KOPT-K1 (cell line): Measurements from ENCODE around the gene CD200R1.
"Not testable (repeated sequence)": the region's sequence is repeated elsewhere in the genome, so short reads cannot be mapped to it uniquely, and the experiment has no call there.

Experiments used
- H3K27ac ChIP-seq: fragments of 200-600 bp; sonication (generic); 2 replicates; pipeline ENCODE4 v1.5.1; 2016; ENCODE audit warnings: antibody characterized with exemption, mild to moderate bottlenecking, low read depth, low read length; ENCODE audit not compliant: poor library complexity, severe bottlenecking
- H3K36me3 ChIP-seq: fragments of 200-600 bp; sonication (generic); 2 replicates; pipeline ENCODE4 v1.5.1; 2017; ENCODE audit warnings: antibody characterized with exemption, mild to moderate bottlenecking, low read length, moderate library complexity; ENCODE audit not compliant: insufficient read depth
- H3K9me3 ChIP-seq: fragments of 200-600 bp; sonication (generic); 2 replicates; pipeline ENCODE4 v1.5.1; 2017; ENCODE audit warnings: antibody characterized with exemption, low read length, mild to moderate bottlenecking; ENCODE audit not compliant: insufficient read depth, poor library complexity, severe bottlenecking

The CD200R1 gene

DNA sequence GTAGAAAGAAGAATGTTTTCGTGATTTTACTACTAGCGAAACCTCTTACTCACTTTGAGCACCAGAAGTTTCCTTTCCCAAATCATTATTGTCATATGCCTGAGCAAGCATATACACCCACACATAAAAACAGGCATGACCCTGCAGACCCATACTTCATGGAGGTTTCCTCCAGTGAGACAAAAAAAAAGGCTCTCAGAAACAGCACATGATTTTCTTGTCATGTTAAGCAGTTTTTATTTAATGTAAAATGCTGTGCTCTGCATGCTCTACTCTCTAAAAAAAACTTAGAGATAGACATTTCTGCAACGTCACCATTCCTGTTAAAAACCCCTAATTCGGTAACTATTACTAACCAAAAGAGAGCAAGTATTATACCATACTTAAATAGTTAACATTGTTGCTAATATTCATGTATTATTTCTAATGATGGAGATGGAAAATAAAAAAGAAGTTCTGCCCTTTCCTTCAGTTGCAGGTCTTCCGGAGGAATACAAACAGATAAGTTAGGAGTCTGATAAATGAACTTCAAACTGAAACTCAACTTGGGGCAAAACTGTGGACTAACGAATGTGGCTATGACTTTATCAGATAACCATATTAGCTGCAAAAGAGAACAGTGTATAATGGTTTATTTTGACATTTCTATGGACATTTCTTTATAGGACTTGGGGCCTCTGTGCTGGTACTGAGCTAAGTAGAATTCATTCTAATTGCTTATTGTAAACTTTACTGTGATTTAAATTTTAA is 15.9 kb downstream of the CD200R1 start:
- Histone ChIP-seq H3K9me3 (peaks cover 40% of the 10 kb centered on the region), H3K27ac (no peak overlapping the region), H3K36me3 (no peaks in the 10 kb centered on the region; the same call in 1 of the 2 replicates)

DNA sequence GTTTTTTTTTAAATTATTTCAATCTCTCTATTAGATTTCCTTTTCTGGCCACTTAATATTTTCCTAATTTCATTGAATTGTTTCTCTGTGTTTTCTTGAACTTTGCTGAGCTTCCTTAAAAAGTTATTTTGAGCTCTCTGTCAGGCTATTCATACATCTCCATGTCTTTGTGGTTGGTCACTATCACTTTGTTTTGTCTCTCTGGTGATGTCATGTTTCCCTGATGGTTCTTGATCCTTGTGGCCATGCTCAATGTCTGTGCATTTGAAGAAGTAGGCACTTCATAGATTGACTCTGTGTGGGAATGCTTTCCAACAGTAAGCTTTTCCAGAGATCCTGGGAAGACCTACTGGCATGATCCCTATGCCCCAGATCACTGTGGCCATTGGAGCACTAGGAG is 18.6 kb downstream of the CD200R1 start:
- Histone ChIP-seq H3K27ac (no peak overlapping the region), H3K36me3 (no peaks in the 10 kb centered on the region)

DNA sequence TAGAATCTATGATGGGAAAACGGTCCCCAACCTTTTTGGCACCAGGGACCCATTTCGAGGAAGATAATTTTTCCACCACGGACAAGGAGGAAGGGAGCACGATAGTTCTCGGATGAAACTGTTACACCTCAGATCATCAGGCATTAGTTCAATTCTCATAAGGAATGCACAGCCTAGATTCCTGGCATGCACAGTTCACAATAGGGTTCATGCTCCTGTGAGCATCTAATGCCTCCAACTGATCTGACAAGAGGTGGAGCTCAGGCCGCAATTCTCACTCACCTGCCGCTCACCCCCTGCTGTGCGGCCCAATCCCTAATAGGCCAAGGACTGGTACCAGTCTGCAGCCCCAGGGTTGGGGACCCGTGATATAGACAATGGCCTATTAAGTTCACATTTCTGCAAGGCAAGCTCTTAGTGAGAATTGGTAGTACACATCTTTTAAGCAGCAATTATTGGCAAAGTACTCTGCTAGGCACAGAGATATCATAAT is 26.5 kb downstream of the CD200R1 start:
- no peaks in the 10 kb centered on the region for H3K36me3 ChIP-seq
- peaks cover 16% of the 10 kb centered on the region for H3K9me3 ChIP-seq
- H3K27ac ChIP-seq: no peak overlapping the region

More for the DNA sequence above, 18.6 kb downstream of the CD200R1 start:
- H3K9me3 ChIP-seq: peaks cover 16% of the 10 kb centered on the region

DNA sequence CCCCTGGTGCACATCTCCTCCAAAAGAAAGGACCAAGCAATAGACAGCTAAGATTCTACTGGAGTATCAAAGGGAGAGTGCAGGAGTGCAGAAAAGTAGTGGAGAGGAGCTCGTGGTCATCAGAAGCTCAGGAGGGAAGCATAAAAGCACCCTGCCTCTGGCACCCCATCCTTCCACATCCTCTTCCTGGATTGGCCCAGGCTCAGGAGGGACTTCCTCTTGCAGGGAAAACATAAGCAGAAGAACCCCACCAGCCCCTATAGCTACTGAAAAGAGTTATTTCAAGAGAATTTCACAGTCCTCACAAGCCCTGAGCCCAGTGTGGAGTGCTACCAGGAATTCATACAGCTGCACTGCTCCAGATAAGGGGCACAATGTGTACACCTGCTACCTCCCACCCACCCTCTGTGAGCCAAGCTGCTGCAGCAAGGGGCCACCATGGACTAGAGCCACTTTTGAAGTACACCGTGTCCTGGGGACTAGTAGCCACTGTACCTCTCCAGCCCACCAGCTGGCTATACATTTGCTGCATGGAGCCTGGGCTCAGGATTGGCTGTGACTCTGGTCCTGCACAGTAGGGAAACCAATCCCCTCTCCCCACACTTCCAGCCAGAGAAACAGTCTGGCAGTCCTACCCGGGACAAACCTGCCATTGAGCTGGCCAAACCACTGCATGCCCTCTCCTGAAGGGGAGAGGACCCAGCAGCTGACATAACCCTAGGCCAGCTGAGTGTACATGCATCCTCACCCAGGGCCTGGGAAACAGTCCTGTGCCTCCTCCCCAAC is 43.0 kb downstream of the CD200R1 start:
- Histone ChIP-seq H3K36me3 (no peaks in the 10 kb centered on the region), H3K9me3 (peaks cover 17% of the 10 kb centered on the region), H3K27ac (no peak overlapping the region)

DNA sequence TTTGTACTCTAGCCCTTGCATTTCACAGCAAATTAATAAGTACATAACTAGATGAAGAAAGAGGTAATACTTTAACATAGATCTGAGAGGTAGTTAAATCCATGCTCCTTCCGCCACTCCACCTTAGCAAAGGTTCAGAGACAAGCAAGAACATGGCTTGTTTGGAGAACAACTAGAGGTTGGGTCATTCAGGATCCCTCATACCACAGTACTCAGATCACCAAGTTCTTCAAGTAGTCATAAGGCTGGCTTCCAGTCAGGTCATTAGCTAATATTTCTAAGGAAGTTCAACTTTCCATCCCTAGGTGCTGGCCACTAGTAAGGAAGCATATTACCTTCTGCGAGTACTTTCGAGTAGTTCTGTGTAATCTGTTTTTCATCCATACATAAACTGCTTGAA is 44.1 kb downstream of the CD200R1 start:
- H3K36me3 ChIP-seq: no peaks in the 10 kb centered on the region
- H3K9me3 ChIP-seq: peaks cover 17% of the 10 kb centered on the region
- H3K27ac ChIP-seq: no peak overlapping the region

GRCh38 chr3:112925969-112926368 is 48.9 kb downstream of the CD200R1 start:
- no peak overlapping the region for H3K27ac ChIP-seq
- H3K36me3 ChIP-seq: no peaks in the 10 kb centered on the region

GRCh38 chr3:112925560-112925959 is 49.3 kb downstream of the CD200R1 start:
- H3K9me3 ChIP-seq: no peaks in the 10 kb centered on the region
- no peaks in the 10 kb centered on the region for H3K36me3 ChIP-seq
- H3K27ac ChIP-seq: no peak overlapping the region

More at GRCh38 chr3:112925969-112926368, 48.9 kb downstream of the CD200R1 start:
- no peaks in the 10 kb centered on the region for H3K9me3 ChIP-seq

GRCh38 chr3:112919541-112919940 is 55.4 kb downstream of the CD200R1 start:
- H3K9me3 ChIP-seq: peaks cover 25% of the 10 kb centered on the region
- not testable (repeated sequence) for H3K27ac ChIP-seq, H3K36me3 ChIP-seq

- Histone ChIP-seq H3K9me3 (peaks cover 9% of the 10 kb centered on the region), H3K36me3 (no peaks in the 10 kb centered on the region), H3K27ac (no peak overlapping the region)
These were observed 66.7 kb downstream of the CD200R1 start for GRCh38 chr3:112908252-112908651.

- Histone ChIP-seq H3K9me3 (peaks cover 5% of the 10 kb centered on the region), H3K36me3 (no peaks in the 10 kb centered on the region), H3K27ac (no peak overlapping the region)
These were observed 70.1 kb downstream of the CD200R1 start for GRCh38 chr3:112904786-112905185.

- H3K9me3 ChIP-seq: peaks cover 5% of the 10 kb centered on the region
- no peaks in the 10 kb centered on the region for H3K36me3 ChIP-seq
- no peak overlapping the region for H3K27ac ChIP-seq
These were observed 74.8 kb downstream of the CD200R1 start for GRCh38 chr3:112900113-112900512.

DNA sequence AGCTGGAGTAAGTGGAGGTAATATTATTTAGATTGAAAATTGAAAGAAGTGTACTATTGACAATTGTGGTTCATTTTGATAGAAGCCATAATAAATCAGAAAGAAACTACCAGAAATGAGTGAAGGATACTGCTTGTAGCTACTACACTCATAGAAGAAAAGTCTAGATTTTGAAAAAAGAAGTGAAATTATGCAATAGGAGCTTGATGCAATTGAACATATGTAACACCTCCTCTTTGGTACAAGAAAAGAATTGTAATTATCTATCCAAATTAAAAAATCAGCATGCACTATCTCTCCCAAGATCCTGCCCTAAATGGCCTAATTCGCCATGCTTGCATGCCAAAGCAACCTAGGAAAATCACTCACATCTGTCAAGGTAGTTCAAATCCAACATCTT is 77.1 kb downstream of the CD200R1 start:
- Histone ChIP-seq H3K9me3 (no peaks in the 10 kb centered on the region), H3K27ac (no peak overlapping the region), H3K36me3 (no peaks in the 10 kb centered on the region)

GRCh38 chr3:112894258-112894657 is 80.6 kb downstream of the CD200R1 start:
- no peaks in the 10 kb centered on the region for H3K9me3 ChIP-seq

DNA sequence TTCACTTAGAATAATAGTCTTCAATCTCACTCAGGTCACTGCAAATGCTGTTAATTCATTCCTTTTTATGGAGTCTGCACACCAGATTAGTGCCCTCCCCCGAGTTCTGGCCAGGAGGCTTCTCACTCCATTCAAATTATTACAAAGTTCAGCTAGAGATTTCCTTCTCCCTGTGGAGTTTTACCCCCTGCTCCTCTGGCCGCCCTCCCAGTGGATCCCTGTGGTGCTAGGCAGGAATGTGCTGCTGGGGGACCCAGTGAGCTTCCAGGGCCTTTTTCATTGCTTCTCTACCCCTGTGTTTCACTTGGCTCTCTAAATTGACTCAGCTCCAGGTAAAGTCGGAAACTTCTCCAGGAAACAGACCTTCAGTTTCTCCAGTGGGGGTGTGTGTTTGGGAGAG is 85.5 kb downstream of the CD200R1 start:
- Histone ChIP-seq H3K9me3 (no peaks in the 10 kb centered on the region), H3K27ac (no peak overlapping the region), H3K36me3 (no peaks in the 10 kb centered on the region)

More at GRCh38 chr3:112894258-112894657, 80.6 kb downstream of the CD200R1 start:
- H3K36me3 ChIP-seq: no peaks in the 10 kb centered on the region
- no peak overlapping the region for H3K27ac ChIP-seq

GRCh38 chr3:112888381-112889085 is 86.4 kb downstream of the CD200R1 start:
- H3K27ac ChIP-seq: no peak overlapping the region
- no peaks in the 10 kb centered on the region for H3K9me3 ChIP-seq
- H3K36me3 ChIP-seq: no peaks in the 10 kb centered on the region
